ENCODE data around the gene SLX4IP.

The SLX4IP gene

DNA sequence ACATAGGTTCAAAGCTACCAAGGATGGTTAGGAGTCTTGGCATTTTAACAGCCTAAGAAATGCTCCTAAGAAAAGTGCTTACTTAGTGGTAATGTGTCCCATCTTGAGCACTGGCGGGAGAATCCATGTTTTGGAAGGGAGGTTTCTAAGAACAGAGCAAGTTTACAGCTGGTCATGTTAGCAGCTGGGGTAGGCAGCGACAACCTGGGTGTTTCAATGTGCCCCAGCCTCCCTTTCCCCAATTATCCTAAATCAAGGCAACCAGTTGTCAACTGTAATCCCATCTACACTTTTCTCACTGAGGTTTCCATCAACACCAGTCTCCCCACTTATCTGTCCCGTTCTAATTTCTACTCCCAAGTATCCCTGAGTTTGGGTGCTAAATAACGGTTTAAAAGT is 240.3 kb downstream of the SLX4IP start:
- peaks cover 5% of the 10 kb centered on the region for H3K79me2 ChIP-seq
- peak overlapping the region; percentile 100 for H2AFZ ChIP-seq
- peak overlapping the region; percentile 66 for H3K4me3 ChIP-seq (ENCODE audit: low read depth, low read length)
- H3K4me1 ChIP-seq, result peaks cover 10% of the 10 kb centered on the region
- no peak overlapping the region for H3K9ac ChIP-seq
- H3K4me2 ChIP-seq (ENCODE audit: low read length), result peak overlapping the region; percentile 68
- TF ChIP-seq, protein P1, sequence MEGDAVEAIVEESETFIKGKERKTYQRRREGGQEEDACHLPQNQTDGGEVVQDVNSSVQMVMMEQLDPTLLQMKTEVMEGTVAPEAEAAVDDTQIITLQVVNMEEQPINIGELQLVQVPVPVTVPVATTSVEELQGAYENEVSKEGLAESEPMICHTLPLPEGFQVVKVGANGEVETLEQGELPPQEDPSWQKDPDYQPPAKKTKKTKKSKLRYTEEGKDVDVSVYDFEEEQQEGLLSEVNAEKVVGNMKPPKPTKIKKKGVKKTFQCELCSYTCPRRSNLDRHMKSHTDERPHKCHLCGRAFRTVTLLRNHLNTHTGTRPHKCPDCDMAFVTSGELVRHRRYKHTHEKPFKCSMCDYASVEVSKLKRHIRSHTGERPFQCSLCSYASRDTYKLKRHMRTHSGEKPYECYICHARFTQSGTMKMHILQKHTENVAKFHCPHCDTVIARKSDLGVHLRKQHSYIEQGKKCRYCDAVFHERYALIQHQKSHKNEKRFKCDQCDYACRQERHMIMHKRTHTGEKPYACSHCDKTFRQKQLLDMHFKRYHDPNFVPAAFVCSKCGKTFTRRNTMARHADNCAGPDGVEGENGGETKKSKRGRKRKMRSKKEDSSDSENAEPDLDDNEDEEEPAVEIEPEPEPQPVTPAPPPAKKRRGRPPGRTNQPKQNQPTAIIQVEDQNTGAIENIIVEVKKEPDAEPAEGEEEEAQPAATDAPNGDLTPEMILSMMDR (IDR thresholded peaks at IDR 0.05), result no peak
- no peaks in the 10 kb centered on the region for H3K27me3 ChIP-seq (ENCODE audit: control insufficient read depth, insufficient read depth, low read length)
- H3K27ac ChIP-seq, result peak overlapping the region; percentile 99
- H3K9me3 ChIP-seq (ENCODE audit: control insufficient read depth, low read length), result no peaks in the 10 kb centered on the region
- H3K36me3 ChIP-seq (ENCODE audit: control insufficient read depth, insufficient read depth, low read length), result no peaks in the 10 kb centered on the region

DNA sequence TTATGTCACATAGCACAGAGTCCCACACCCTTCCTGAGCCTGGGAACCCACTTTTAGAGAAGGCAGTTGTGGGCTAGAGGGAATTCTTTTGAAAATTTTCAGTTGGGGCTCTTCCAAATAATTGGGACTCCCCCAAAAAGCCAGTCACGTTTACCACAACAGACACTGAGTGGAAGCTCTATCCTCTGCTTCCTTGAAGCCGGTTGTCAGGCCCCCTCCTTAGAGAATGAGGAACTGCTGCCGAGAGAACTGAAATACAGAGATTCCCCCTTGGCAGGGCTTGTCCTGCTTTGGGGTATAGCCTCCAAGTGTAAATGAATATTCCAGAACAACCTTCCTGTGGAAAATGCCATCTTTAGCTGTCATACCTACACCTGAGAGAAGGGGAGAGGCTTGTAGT is 241.4 kb downstream of the SLX4IP start:
- Histone ChIP-seq H3K9ac (no peak overlapping the region), H2AFZ (no peak overlapping the region), H3K79me2 (peaks cover 4% of the 10 kb centered on the region), H3K27me3 (ENCODE audit: control insufficient read depth, insufficient read depth, low read length) (no peaks in the 10 kb centered on the region), H3K27ac (no peak overlapping the region), H3K4me1 (peaks cover 2% of the 10 kb centered on the region), H3K4me3 (ENCODE audit: low read depth, low read length) (no peak overlapping the region), H3K36me3 (ENCODE audit: control insufficient read depth, insufficient read depth, low read length) (no peaks in the 10 kb centered on the region), H3K9me3 (ENCODE audit: control insufficient read depth, low read length) (no peaks in the 10 kb centered on the region), H3K4me2 (ENCODE audit: low read length) (no peak overlapping the region)
- TF ChIP-seq, protein P1 (IDR thresholded peaks at IDR 0.05), result no peak
